Hematopoietic multipotent progenitor cell treated with erythropoietin and hydrocortisone succinate and interleukin-3 and kit ligand, for 8 days (in vitro differentiated cells): ENCODE data around the gene SPDYE16.
"Not testable (repeated sequence)": the region's sequence is repeated elsewhere in the genome, so short reads cannot be mapped to it uniquely, and the experiment has no call there.

Source experiments
- DNase-seq: peaks from one replicate; pipeline ENCODE4 v3.0.0-alpha.2; 2015

SPDYE16 gene

DNA sequence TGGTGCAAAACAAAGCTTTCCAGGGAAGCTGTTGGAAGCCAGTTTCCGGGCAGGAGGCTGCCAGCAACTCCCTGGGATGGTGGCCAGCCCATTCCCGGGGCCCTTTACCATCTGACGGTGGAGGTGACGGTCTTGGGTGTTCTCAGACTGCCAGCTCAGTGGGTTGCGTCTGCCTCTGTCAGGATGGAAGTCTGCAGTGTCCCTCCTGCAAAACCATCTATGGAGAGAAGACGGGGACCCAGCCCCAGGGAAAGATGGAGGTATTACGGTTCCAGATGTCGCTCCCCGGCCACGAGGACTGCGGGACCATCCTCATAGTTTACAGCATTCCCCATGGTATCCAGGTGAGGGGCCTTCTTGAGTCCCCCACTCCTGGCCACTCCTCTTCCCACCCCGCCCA lies 39.9 kb downstream of the SPDYE16 start:
- DNase-seq, result not testable (repeated sequence)

DNA sequence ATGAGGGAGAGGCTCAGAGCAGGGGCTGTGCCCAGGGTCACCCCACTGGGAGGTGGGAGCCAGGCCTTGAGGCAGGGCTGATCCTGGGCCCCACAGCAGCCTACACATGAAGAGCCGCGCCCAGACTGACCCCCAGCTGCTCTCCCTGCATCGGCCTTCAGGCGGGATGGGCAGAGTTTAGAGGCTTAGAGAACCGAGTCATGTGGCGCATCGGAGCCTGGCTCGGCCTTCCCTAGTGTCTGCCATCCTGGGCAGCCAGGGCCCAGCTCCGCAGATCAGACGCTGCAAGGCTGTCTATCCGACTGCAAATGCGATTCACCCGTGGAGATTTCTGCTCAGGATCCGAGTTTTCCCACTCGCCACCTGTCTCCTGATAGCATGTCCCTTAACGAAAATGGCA lies 40.3 kb downstream of the SPDYE16 start:
- DNase-seq, result not testable (repeated sequence)

DNA sequence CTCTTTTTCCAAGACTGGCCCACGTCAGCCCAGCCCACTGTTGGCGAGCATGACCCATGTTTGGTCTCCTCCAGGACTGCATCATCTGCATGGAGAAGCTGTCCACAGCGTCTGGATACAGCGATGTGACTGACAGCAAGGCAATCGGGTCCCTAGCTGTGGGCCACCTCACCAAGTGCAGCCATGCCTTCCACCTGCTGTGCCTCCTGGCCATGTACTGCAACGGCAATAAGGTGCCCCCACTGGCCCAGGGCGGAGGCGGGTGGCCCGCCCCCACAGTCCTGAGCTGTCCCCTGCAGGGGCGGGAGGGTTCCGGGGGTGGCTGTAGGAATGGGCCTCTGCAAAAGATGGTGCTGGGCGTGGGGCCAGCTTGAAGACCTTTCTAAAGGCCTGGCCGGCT lies 40.9 kb downstream of the SPDYE16 start:
- DNase-seq, result not testable (repeated sequence)

DNA sequence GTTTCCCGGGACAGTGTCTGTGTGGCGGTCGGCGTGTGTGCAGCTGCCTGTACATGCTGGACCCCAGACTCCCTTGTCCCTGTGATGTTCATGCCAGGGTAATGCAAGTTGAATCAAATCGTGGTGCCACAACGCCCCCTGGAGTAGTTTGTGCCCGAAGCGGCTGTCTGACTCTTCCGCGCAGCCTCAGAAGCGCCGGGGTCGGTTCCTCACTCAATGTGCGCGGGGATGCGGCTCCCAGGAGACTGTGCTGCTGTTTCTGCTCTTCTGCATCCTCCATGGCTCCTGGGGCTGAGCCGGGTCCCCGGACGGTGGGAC lies 43.2 kb downstream of the SPDYE16 start:
- not testable (repeated sequence) for DNase-seq

DNA sequence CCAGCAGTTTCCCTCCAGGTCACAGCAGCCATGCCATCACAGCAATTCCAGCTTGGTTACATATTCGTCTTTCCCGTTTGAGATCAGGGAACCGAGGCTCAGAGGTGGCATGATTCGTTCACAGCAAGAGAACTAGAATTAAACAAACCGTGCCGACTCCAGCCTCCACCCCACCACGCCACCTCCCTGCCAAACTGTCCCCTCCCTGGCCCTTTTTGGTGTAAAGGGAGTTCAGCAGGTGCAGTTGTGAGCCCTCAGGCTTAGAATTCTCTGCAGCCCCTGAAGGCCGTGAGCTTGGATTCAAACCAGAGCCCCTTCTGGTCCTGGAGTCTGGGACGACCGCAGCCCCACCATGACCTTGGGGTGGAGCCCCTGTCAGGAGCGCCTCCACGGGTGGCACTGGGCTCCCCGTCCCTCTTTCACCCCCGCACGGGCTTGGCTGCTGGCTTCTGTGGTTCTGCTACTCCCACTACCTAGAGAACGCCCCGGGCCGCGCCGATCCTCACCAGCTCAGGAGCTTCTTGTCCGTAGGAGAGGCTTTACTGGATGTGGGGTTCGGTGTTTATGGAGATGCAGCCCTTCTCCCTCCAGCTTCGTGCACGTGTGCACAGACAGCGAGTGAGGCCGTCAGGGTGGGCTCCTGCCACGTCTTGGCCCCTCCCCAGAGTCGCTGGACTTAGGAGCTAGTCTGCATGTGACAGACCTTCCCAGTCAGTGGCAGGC lies 43.7 kb downstream of the SPDYE16 start:
- not testable (repeated sequence) for DNase-seq

DNA sequence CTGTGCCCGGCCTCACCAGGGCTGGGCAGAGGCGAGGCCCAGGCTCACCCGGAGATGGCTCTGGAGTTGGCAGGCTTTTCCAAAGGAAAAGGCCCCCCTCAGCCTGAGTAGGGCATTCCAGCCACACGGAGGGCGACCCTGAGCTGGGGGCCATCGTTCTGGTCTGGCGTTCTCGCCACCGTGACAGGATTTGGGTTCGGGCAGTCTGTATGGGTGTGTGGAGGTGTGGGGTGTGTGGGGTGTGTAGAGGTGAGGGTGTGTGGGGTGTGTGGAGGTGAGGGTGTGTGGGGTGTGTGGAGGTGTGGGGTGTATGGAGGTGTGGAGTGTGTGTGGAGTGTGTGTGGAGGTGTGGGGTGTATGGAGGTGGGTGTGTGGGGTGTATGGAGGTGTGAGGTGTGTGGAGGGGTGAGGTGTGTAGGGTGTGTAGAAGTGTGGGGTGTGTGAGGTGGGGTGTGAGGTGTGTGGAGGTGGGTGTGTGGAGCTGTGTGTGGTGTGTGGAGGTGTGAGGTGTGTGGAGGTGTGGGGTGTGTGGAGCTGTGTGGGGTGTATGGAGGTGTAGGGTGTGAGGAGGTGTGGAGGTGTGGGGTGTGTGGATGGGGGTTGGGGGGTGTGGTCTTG lies 44.4 kb downstream of the SPDYE16 start:
- not testable (repeated sequence) for DNase-seq

DNA sequence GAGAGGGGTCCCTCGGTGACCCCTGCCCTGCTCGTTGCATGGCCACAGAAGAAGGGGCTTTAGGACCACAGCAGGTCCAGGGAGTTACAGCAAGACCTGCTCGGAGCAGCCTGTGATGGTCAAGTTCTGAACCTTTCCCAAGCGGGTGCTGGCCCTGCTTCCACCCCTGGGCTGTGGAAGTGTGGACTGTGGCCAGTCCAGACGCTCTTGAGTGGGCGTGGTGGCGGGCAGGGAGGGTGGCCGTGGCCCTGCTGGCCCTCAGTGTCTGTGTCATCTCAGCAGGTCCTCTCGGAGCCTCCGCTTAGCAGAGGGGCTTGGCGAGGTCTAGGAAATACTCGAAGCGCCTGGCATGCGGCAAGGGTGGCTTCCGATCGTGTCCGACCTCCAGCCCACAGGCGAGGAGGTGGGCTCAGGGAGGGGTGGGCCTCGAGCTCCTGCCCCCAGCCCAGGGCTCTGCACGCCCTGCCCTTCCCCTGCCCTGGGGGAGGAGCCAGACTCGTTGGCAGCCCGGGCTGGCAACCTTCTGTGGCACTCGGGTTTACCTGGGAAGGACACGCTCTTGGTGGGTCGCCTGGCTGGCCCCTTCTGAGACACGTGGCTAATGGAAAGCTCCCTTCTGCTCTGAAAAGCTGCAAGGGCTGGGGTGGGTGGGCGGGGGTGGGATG lies 45.0 kb downstream of the SPDYE16 start:
- DNase-seq, result not testable (repeated sequence)

DNA sequence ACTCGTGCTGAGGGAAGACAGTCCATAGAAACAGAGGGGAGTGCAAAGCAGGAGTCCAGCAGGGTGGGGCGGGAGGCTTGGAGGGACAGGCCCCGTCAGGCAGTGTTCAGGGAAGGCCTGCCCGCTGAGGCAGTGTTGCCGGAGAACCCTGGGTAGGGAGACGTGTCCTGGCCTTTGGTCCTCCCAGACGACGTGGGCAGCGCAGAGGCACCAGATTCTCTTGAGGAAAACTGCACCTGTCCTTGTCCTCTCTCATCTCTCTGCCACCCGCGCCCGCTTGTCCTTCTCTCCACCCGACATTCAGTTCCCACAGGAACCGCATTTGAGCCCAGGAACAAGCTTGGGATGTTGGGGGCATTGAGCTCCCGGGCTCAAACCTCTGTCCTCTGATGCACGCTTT lies 47.4 kb downstream of the SPDYE16 start:
- not testable (repeated sequence) for DNase-seq

DNA sequence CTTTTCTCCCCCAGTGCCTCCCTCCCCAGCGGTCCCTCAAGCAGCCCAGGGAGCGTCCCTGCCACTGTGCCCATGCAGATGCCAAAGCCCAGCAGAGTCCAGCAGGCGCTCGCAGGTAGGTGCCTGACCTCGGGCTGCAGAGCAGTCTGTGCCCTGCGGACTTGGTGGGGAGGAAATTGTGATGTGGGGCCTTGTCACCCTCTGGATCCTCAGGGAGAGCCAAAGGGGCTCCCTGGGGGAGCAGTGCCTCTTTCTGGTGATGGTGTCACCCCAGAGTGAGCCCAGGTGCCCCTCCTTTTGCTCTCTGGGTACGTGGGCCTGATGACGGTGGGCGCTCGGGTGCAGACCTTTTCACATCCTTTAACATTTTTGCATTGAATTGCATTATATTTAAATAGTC lies 51.0 kb downstream of the SPDYE16 start:
- DNase-seq, result not testable (repeated sequence)

DNA sequence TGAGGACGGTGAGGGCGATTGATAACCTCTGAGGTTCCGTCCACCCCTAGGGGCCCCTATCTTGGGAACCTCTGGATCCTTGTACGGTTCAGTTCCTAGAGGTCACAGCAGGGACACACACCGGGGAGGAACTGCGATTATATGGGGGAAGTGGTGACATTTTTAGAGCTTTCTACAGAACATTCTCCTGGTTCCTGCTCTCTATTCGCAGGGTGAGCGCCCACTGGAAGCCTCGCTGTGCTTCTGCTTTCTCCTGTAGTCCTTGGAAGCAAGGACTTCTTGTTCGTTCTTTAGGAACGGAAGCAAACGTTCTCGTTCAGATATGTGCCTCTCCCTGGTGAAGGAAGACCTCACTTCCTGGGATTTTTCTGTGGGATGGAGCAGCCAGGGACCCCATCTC lies 55.1 kb downstream of the SPDYE16 start:
- DNase-seq, result not testable (repeated sequence)

DNA sequence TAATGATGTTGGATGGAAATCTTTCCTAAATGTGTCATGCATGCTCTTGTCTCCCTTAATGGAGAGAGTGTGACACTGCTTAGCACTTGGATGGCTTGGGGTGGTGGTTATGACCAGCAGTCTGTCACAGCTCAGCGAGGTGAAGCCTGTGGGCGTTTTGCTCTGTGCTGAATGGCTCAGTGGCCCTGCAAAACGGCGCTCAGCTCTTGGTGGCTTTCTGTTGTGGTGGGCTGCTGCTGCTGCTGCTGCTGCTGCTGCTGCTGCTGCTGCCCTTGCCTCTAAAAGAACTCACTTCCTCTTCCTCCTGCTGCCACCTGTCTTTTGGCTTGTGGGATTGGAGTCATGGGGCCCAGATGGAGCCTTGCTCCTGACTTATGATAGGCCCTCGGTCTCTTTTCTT lies 56.5 kb downstream of the SPDYE16 start:
- DNase-seq, result not testable (repeated sequence)

DNA sequence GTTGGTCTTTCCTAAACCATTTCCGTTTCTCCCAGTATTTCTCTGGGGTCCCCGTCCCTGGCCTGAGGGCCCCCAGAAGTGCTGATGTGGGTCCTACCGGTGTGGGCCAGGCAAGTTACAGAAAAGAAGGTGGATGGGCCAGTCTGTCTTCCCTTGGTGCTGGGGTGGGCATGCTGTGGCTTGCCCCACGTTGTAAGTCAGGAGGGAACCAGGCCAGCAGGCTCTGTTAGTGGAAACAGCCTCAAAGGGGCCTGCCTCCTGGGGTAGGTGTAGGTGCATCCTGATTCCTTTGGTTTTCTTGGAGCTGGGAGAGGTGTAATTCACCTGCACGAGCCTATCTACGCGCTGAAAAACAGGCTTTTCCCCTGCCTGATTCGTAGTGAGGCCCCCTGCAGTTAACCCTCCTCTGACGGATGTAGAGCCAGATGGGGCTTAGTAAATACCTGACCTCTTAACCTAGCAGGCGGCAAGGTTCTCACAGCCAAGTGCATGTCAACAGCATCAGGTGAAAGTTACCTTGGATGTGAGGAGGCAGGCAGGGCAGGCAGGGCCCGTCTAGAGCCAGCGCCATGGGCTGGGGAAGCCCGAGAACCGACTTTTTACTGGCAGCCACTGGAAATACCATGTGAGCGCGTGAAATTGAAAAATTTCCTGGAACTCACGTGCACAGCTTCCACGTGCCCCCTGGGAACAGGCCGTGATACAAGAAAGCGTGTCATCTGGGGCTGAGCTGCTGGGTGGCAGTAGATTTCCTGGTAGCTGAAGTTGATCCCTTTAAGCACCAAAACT lies 57.1 kb downstream of the SPDYE16 start:
- DNase-seq, result not testable (repeated sequence)

DNA sequence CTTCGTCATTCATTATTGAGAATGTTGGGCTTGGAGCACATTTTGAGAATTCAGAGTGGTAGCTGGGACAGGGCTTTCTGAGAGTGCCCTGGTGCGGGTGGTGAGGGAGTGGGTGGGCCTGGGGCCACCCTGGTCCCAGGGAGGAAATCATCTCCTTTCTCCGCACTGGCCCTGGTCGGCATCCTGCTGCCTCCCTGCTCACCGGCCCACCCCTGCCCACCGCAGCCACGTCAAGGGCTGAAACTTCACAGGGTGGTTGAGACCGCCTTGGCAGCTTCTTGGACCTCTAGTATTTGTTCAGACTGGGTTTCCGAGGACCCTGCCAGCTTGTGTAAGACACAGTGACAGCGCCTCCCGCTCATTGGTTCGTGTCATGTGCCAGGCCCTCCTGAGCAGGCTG lies 58.6 kb downstream of the SPDYE16 start:
- DNase-seq, result not testable (repeated sequence)

DNA sequence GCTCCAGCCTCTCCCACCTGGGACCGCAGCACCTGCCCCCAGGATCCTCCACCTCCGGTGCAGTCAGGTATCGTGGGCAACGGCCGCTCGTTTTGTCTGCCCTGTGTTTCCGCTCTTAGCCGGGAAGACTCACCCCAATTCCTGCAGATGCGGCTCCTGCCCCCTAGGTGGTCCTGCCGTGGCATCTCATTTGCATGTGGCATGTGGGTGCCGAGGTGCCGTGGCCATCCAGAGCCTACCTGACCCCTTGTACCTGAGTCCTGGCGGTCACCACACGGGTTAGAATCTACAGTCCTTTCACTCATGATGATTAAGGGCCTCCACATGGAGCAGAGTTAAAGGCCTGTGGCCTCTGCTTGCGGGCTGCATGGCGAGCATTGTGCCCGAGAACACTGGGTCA lies 60.0 kb downstream of the SPDYE16 start:
- not testable (repeated sequence) for DNase-seq

DNA sequence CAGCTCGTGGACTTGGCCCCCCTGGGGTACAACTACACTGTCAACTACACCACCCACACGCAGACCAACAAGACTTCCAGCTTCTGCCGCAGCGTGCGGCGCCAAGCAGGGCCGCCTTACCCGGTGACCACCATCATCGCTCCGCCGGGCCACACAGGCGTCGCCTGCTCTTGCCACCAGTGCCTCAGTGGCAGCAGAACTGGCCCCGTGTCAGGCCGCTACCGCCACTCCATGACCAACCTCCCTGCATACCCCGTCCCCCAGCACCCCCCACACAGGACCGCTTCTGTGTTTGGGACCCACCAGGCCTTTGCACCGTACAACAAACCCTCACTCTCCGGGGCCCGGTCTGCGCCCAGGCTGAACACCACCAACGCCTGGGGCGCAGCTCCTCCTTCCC lies 60.4 kb downstream of the SPDYE16 start:
- not testable (repeated sequence) for DNase-seq
